B cell (primary cell): ENCODE measurements around the gene ZNF335. TPM values are rescaled to one million over a fixed set of nuclear protein-coding genes. Genes with fewer than 3 reads are reported as not detected.

Source experiments
- ATAC-seq: fragments of 200-7000 bp; cut with Tn5 transposase; one replicate; pipeline ENCODE4 v1.10.0; 2021; ENCODE audit warnings: low read depth, mild to moderate bottlenecking, moderate number of reproducible peaks, moderate library complexity
- CTCF ChIA-PET: fragments of 350-600 bp; sonication (Branson Sonifier 250); formaldehyde crosslinking; loops from one replicate; lab custom pipeline; 2021; ENCODE audit warnings: antibody characterized with exemption, inconsistent platforms; lab: Charles Lee
- POLR2A ChIA-PET: fragments of 350-600 bp; sonication (Branson Sonifier 250); formaldehyde crosslinking; loops from one replicate; lab custom pipeline; 2021; ENCODE audit warnings: antibody characterized with exemption; lab: Charles Lee
- DNase-seq: peaks from one replicate; pipeline ENCODE4 v3.0.0; 2013
- H2AFZ ChIP-seq: 2 replicates; pipeline ENCODE4 v1.6.1; 2012; ENCODE audit warnings: mild to moderate bottlenecking, low read depth, low read length; ENCODE audit not compliant: insufficient read depth, poor library complexity, severe bottlenecking
- H3K27ac ChIP-seq, 2 donors: 1 replicate in 1 of 2; 2 replicates in 1 of 2; pipeline ENCODE4 v1.5.1; 2012 to 2013; ENCODE audit warnings: low read length in 2 of 2, mild to moderate bottlenecking in 2 of 2, moderate library complexity in 1 of 2
- H3K27me3 ChIP-seq, 4 experiments: fragments of 200-600 bp in 1 of 4; sonication (generic) in 1 of 4; replicated peaks in 1 of 4; 1 replicate in 2 of 4; 2 replicates in 2 of 4; pipeline versions ENCODE4 v1.6.1 to v1.7.0; 2013 to 2016; ENCODE audit warnings: low read length in 3 of 4, mild to moderate bottlenecking in 2 of 4, mixed read lengths in 1 of 4, moderate library complexity in 1 of 4; ENCODE audit not compliant: insufficient read depth in 4 of 4, control insufficient read depth in 3 of 4; ENCODE audit errors: control extremely low read depth in 1 of 4
- H3K36me3 ChIP-seq, 2 experiments: replicated peaks in 1 of 2; 1 replicate in 1 of 2; 2 replicates in 1 of 2; pipeline versions ENCODE4 v1.6.1 to v1.7.1; 2013; ENCODE audit warnings: low read length in 1 of 2; ENCODE audit not compliant: insufficient read depth in 2 of 2, control insufficient read depth in 1 of 2; ENCODE audit errors: control extremely low read depth in 1 of 2, extremely low read depth in 1 of 2
- H3K4me1 ChIP-seq, 2 donors: fragments of 200-600 bp in 1 of 2; sonication (generic) in 1 of 2; 1 replicate in 1 of 2; 2 replicates in 1 of 2; pipeline versions ENCODE4 v1.5.1 to v1.6.1; 2013 to 2017; ENCODE audit warnings: low read length in 2 of 2; ENCODE audit not compliant: control insufficient read depth in 2 of 2, insufficient read depth in 2 of 2
- H3K4me2 ChIP-seq: replicated peaks from 2 replicates; pipeline ENCODE3; 2012; ENCODE audit warnings: mild to moderate bottlenecking, low read depth, low read length; ENCODE audit not compliant: poor library complexity, severe bottlenecking
- H3K4me3 ChIP-seq, 5 experiments: fragments of 200-600 bp in 1 of 5; sonication (generic) in 1 of 5; 1 replicate in 3 of 5; 2 replicates in 2 of 5; pipeline versions ENCODE4 v1.5.1 to v1.7.0; 2011 to 2016; ENCODE audit warnings: low read length in 4 of 5, mild to moderate bottlenecking in 4 of 5, low read depth in 2 of 5, control low read depth in 1 of 5, moderate library complexity in 1 of 5; ENCODE audit not compliant: insufficient read depth in 1 of 5; ENCODE audit errors: control extremely low read depth in 1 of 5, extremely low read depth in 1 of 5
- H3K79me2 ChIP-seq: fragments of 200-600 bp; sonication (generic); one replicate; pipeline ENCODE4 v1.6.0; 2016; ENCODE audit warnings: low read length; ENCODE audit not compliant: control insufficient read depth, insufficient read depth
- H3K9ac ChIP-seq: fragments of 200-600 bp; sonication (generic); 2 replicates; pipeline ENCODE4 v1.6.1; 2017; ENCODE audit warnings: mild to moderate bottlenecking, low read length, moderate library complexity
- H3K9me3 ChIP-seq, 3 donors: one replicate each; pipeline versions ENCODE4 v1.6.1 to v1.7.1; 2013; ENCODE audit warnings: low read length in 2 of 3; ENCODE audit not compliant: control insufficient read depth in 2 of 3, insufficient read depth in 1 of 3; ENCODE audit errors: control extremely low read depth in 1 of 3
- H4K20me1 ChIP-seq: 2 replicates; pipeline ENCODE4 v1.6.0; 2012; ENCODE audit warnings: mild to moderate bottlenecking, low read length; ENCODE audit not compliant: insufficient read depth, control insufficient read depth, poor library complexity, severe bottlenecking
- H3K27ac Mint-ChIP-seq: one replicate; pipeline ENCODE4 v1.8.0; 2021; ENCODE audit warnings: mixed read lengths
- H3K27me3 Mint-ChIP-seq: one replicate; pipeline ENCODE4 v1.8.0; 2021; ENCODE audit warnings: mixed read lengths
- H3K4me1 Mint-ChIP-seq: one replicate; pipeline ENCODE4 v1.8.0; 2021; ENCODE audit warnings: mixed read lengths
- H3K4me3 Mint-ChIP-seq: one replicate; pipeline ENCODE4 v1.8.0; 2021; ENCODE audit warnings: mixed read lengths
- H3K9me3 Mint-ChIP-seq: one replicate; pipeline ENCODE4 v1.8.0; 2022; ENCODE audit warnings: mixed read lengths; ENCODE audit not compliant: insufficient read depth
- CTCF ChIP-seq: fragments of 200-600 bp; IDR thresholded peaks from one replicate; pipeline ENCODE4 v1.8.0; 2022; ENCODE audit warnings: antibody characterized with exemption, mild to moderate bottlenecking
- EZH2 ChIP-seq: IDR thresholded peaks from 2 replicates; pipeline ENCODE4 v1.6.1; 2012; ENCODE audit warnings: borderline replicate concordance, low read depth, mild to moderate bottlenecking, moderate library complexity, low read length; ENCODE audit not compliant: insufficient read depth, poor library complexity, severe bottlenecking
- WGBS: methylation state at CpG from one replicate; pipeline ENCODE4 v1.1.5; 2013; ENCODE audit warnings: missing lambda C conversion rate; ENCODE audit not compliant: insufficient coverage; 5-methylcytosine and 5-hydroxymethylcytosine counted together
- intact Hi-C: fragments of 100-400 bp; cut with micrococcal nuclease; formaldehyde crosslinking; loops from one replicate; pipeline ENCODE4 v1.10.0; 2022
- polyA plus RNA-seq: library from polyadenylated mRNA; depleted of rRNA; stranded (reverse); fragments of >200 nt; gene quantifications from 2 replicates; pipeline ENCODE4 v1.2.3, GENCODE V29; 2012
- total RNA-seq, 2 donors: library from RNA; stranded (reverse); fragments of 120-200 nt in 1 of 2; gene quantifications; 1 replicate in 1 of 2; 2 replicates in 1 of 2; pipeline versions ENCODE4 v1.2.3 to v1.2.4, GENCODE V29; 2013 to 2022

The ZNF335 gene
- total and polyA plus RNA-seq, 2 donors (not counting 1 experiment from before 2014, with no cell fraction given), result 62.3 to 62.7 TPM

GRCh38 chr20:46007671-46008070, 35.7 kb upstream of the ZNF335 start:
- no peak overlapping the region for H3K9ac ChIP-seq
- H3K27ac ChIP-seq, result no peak overlapping the region
- POLR2A ChIA-PET, result no interaction called here
- no peaks in the 10 kb centered on the region for H3K36me3 ChIP-seq
- 83% methylated on average over 2 of the region's 4 CpGs for WGBS
- peaks cover 0 to 30% (median 0%) of the 10 kb centered on the region in 3 donors for H3K9me3 ChIP-seq
- CTCF ChIA-PET, result interaction anchor here (0.5 to 1.4 kb wide), 2 partner anchors 11 to 1396 kb away, joined by 3 to 7 read pairs; no protein-coding TSS in a partner anchor
- peaks cover 44% of the 10 kb centered on the region for H3K27me3 Mint-ChIP-seq
- H3K4me1 ChIP-seq, result peaks cover 87 to 89% of the 10 kb centered on the region in 2 donors
- peaks cover 0 to 42% (median 27%) of the 10 kb centered on the region in 4 experiments for H3K27me3 ChIP-seq
- no peak overlapping the region for H2AFZ ChIP-seq
- H3K4me1 Mint-ChIP-seq, result peaks cover 79% of the 10 kb centered on the region
- intact Hi-C loops, result no loop called here
- ATAC-seq, result no peak
- H3K9me3 Mint-ChIP-seq, result no peaks in the 10 kb centered on the region
- DNase-seq, result no peak
- no peaks in the 10 kb centered on the region for H3K79me2 ChIP-seq
- TF ChIP-seq EZH2 (no peak), CTCF (no peak)
- H3K4me2 ChIP-seq, result peak overlapping the region; percentile 61
- peak overlapping the region; percentile 55 for H3K4me3 Mint-ChIP-seq
- H3K4me3 ChIP-seq, result no peak overlapping the region
- H4K20me1 ChIP-seq, result no peaks in the 10 kb centered on the region
- no peak overlapping the region for H3K27ac Mint-ChIP-seq

- Histone ChIP-seq H3K36me3 (no peaks in the 10 kb centered on the region), H3K9ac (no peak overlapping the region), H3K9me3 (peaks cover 0 to 23% (median 0%) of the 10 kb centered on the region in 3 donors), H2AFZ (no peak overlapping the region), H4K20me1 (no peaks in the 10 kb centered on the region), H3K27ac (no peak overlapping the region), H3K27me3 (peaks cover 0 to 35% (median 23%) of the 10 kb centered on the region in 4 experiments), H3K4me3 (no peak overlapping the region), H3K4me2 (no peak overlapping the region), H3K79me2 (no peaks in the 10 kb centered on the region), H3K4me1 (peaks cover 82 to 84% of the 10 kb centered on the region in 2 donors)
- WGBS, result 87% methylated on average over 3 of the region's 11 CpGs
- Mint-ChIP-seq H3K27me3 (peaks cover 38% of the 10 kb centered on the region), H3K27ac (no peak overlapping the region), H3K9me3 (no peaks in the 10 kb centered on the region), H3K4me1 (peaks cover 76% of the 10 kb centered on the region), H3K4me3 (no peak overlapping the region)
- TF ChIP-seq CTCF, result no peak
- no peak for TF ChIP-seq EZH2
- intact Hi-C loops, result no loop called here
- DNase-seq, result no peak
- ChIA-PET CTCF (interaction anchor here (0.5 to 3.3 kb wide), 3 partner anchors 11 to 1396 kb away, joined by 3 to 16 read pairs (median 7); no protein-coding TSS in a partner anchor), POLR2A (no interaction called here)
- ATAC-seq, result no peak
Measured at GRCh38 chr20:46006964-46007363, 35.0 kb upstream of the ZNF335 start.
